IMR-90 (cell line): Measurements from ENCODE around the gene ADIRF.
"Not testable (repeated sequence)": the region's sequence is repeated elsewhere in the genome, so short reads cannot be mapped to it uniquely, and the experiment has no call there.

ENCODE experiments used
- BHLHE40 ChIP-seq: fragments of 150-350 bp; IDR thresholded peaks from 2 replicates; pipeline ENCODE4 v1.6.1; 2016; ENCODE audit warnings: mild to moderate bottlenecking, low read depth, low read length
- CEBPB ChIP-seq: IDR thresholded peaks from 2 replicates; pipeline ENCODE4 v1.6.1; 2012; ENCODE audit warnings: low read depth, low read length, improper control_type of control experiment
- CTCF ChIP-seq: conservative IDR thresholded peaks from 2 replicates; pipeline ENCODE4 v1.5.1; 2012; ENCODE audit warnings: mild to moderate bottlenecking, low read depth, low read length, improper control_type of control experiment
- ELK1 ChIP-seq: fragments of 150-350 bp; IDR thresholded peaks from 2 replicates; pipeline ENCODE4 v1.6.1; 2016; ENCODE audit warnings: low read depth, mild to moderate bottlenecking, low read length, moderate library complexity, borderline replicate concordance
- FOS ChIP-seq: fragments of 150-350 bp; IDR thresholded peaks from 2 replicates; pipeline ENCODE4 v1.6.1; 2016; ENCODE audit warnings: low read depth, low read length
- MAZ ChIP-seq: IDR thresholded peaks from 2 replicates; pipeline ENCODE4 v1.6.1; 2012; ENCODE audit warnings: low read depth, mild to moderate bottlenecking, low read length, improper control_type of control experiment, moderate library complexity, borderline replicate concordance
- MXI1 ChIP-seq: IDR thresholded peaks from 2 replicates; pipeline ENCODE4 v1.6.1; 2012; ENCODE audit warnings: low read depth, mild to moderate bottlenecking, low read length, moderate library complexity, borderline replicate concordance
- POLR2A ChIP-seq: IDR thresholded peaks from 2 replicates; pipeline ENCODE4 v1.6.1; 2012; ENCODE audit warnings: mild to moderate bottlenecking, low read depth, low read length
- RAD21 ChIP-seq: IDR thresholded peaks from 2 replicates; pipeline ENCODE4 v1.6.1; 2012; ENCODE audit warnings: low read length, improper control_type of control experiment
- RCOR1 ChIP-seq: IDR thresholded peaks from 2 replicates; pipeline ENCODE4 v1.6.1; 2012; ENCODE audit warnings: mild to moderate bottlenecking, low read length, improper control_type of control experiment; ENCODE audit not compliant: insufficient replicate concordance
- RFX5 ChIP-seq: IDR thresholded peaks from 2 replicates; pipeline ENCODE4 v1.8.0; 2012; ENCODE audit warnings: low read depth, mild to moderate bottlenecking, low read length, moderate library complexity
- SMC3 ChIP-seq: fragments of 150-350 bp; IDR thresholded peaks from 2 replicates; pipeline ENCODE4 v1.6.1; 2016; ENCODE audit warnings: low read depth, mild to moderate bottlenecking, antibody characterized with exemption, low read length, moderate library complexity
- USF2 ChIP-seq: fragments of 150-350 bp; IDR thresholded peaks from 2 replicates; pipeline ENCODE4 v1.6.1; 2017; ENCODE audit warnings: mild to moderate bottlenecking, antibody characterized with exemption, low read length, low read depth

DNA sequence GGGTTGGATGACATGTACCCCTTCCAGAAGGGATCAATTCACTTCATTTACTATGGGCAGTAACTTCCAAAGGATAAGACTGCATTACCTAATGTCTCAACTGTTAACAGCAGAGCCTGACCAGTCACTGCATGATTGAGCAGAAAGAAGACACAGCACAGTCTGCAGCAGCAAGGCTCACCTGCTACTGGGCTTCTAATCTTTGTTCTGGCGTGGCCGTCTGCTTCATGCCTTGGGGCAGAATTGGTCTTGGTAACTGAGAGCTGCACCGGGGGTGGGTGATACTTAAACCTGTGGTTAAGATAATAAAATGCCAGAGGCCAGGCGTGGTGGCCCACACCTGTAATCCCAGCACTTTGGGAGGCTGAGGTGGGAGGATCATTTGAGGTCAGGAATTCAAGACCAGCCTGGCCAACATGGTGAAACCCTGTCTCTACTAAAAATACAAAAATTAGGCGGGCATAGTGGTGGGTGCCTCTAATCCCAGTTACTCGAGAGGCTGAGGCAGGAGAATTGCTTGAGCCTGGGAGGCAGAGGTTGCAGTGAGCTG lies 34.0 kb upstream of the ADIRF start:
- TF ChIP-seq MAZ, CTCF, RCOR1, USF2, RFX5, POLR2A, RAD21, CEBPB, FOS, SMC3, ELK1, BHLHE40, MXI1: not testable (repeated sequence)
